HG03520 (cell line): ENCODE results near the gene UGT1A8.

ENCODE experiments used
- ATAC-seq: cut with Tn5 transposase; IDR thresholded peaks from one replicate; pipeline ENCODE4 v1.9.1; 2021; ENCODE audit warnings: mild to moderate bottlenecking, moderate library complexity; ENCODE audit not compliant: unreplicated experiment

The UGT1A8 gene

GRCh38 chr2:233794128-233794658 is 176.8 kb downstream of the UGT1A8 start:
- ATAC-seq, result no peak

DNA sequence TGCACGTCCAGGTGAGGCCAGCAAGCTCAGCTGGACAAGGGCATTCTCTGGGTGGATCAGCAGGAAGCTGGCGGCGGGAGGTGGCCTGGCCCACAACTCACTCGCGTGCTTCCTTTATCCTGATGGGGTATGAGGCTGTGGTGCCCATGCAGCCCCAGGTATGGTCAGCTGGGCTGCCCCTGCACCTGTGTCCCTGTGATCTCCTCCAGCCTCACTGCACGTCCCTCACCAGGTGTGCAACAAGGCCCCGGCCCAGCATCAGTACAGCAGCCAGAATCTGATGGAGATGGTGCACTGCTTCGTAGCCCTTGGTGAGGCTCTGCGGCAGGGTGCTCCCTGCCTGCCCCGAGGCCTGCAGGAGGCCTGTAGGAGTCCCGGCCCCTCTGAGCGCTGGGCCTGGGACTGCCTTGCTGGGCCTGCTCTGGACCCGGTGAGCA is 178.3 kb downstream of the UGT1A8 start:
- no peak for ATAC-seq

- no peak for ATAC-seq
Measured at GRCh38 chr2:233796254-233796653, 178.8 kb downstream of the UGT1A8 start.

DNA sequence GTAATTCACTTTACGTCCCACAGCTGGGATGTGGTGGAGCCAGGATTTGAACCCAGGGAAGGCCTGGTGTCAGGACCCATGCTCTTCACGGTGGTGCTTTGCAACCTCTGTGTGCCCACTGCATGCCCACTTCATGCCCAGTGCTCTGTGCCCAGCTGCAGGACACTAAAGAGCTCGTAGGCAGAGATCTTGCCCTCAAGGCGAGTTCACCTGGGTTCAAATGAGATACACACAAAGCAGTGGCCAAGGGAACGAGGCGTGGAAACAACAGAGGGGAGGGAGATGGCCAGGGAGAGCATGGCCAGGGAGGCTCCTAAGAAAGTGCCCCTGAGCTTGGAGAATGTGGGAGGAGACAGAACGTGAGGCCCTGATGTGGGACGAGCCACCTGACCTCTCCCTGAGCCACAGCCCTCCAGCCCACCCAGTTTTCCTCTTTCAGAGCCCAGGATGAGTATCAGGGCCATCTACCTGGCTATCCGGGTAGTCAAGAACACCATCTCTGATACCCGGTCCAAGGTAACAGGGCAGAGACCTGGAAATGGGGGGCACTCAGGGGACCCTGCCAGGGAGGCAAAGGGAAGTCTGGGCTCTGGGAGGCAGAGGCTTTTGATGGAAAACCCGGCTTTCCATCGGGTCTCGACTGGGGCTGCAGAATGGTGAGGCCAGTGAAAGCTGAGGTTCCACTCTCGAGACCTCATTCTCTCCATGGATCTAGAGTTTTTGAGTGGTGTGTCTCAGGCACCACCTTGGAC is 181.1 kb downstream of the UGT1A8 start:
- ATAC-seq, result no peak

DNA sequence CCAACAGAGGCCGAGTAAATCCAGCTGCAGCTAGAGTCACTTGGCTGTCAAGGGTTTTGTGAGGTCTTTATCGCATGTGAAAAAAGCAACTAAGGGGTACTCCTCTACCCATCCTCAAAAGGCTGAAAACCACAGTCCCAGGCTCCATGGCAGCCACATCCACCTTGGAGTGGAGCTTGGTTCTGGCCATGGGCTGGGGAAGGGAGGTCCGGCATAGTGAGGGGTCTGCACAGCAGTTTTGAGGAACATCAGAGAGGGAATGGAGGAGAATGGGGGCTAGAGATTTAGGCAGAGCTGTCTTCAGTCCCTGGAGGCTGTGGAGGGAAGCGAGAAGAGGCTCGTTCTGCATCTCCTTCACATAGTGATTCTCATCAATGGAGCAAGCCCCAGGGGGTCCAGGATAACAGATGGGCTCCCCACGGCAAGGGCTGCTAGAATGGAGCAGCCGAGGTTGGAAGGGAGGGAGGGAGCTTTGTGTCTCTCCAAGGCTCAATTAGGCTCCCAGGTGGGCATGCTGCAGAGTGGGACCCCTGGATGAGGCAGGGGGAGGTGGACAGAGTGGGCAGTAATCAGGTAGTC is 181.7 kb downstream of the UGT1A8 start:
- no peak for ATAC-seq

DNA sequence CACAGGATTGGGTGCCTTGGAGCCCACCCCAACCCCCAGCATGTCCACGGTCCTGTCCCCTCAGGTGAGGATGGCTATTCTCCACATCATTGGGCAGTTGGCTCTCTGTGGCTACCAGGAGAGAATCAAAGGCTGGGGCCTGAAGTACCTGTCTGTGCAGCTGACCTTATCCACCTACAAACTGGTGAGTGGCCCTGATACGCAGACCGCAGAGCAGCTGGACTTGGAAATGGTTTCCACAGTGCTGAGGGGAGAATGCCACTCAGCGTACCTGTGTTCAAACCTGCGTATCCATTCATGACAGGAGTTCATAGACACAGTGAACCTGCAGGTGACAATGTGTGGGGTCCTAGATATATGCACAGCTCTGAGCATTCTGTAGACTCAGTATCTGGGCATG is 182.3 kb downstream of the UGT1A8 start:
- ATAC-seq, result no peak

DNA sequence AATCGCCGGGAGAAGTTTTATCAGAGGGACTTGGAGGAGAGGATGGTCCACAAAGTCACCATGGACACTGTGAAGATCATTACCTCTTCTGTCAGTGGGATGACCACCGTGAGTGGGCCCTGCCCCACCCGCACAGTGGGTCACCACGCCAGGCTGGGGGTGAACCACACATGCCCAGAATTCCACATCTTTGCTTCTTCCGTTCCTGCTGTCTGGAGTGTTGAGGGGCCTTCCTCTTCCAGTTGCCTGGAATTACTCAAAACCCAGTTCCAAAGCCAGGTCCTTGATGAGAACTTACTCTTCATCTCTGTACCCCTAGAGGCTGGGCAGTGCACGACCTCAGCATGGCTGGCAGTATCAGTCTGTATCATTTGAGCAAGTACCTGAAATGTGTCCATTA is 182.8 kb downstream of the UGT1A8 start:
- no peak for ATAC-seq

- no peak for ATAC-seq
Measured at GRCh38 chr2:233801357-233802131, 184.1 kb downstream of the UGT1A8 start.

GRCh38 chr2:233802132-233802815 is 184.8 kb downstream of the UGT1A8 start:
- no peak for ATAC-seq

DNA sequence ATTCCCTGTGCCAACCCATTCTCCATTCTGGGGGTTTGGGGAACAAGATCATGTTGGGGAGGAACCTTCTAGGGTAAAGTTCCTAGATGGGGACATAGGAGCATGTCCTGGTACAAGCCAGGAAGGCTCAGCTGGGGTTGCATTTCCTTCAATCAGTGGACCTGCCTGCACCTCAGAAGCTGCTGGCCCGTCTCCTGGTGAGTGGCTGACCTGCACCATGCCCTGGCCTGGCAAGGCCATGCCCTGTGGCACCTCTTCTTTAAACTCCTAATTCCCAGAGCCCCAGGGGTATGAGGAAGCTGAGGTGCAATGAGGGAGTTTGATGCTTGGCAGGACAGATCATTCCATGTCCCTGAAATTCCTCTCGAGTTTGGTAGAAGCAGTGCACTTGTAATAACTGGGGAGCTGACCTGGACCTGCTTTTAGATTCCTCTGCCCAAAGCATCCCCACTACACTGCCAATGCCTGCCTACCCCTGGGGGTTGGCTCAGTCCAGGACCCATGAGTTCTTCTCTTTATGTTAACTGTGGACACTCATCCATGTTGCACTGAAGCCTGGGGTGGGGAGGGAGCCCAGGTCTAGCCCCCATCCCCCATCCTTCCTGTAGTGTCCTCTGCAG is 186.0 kb downstream of the UGT1A8 start:
- no peak for ATAC-seq

DNA sequence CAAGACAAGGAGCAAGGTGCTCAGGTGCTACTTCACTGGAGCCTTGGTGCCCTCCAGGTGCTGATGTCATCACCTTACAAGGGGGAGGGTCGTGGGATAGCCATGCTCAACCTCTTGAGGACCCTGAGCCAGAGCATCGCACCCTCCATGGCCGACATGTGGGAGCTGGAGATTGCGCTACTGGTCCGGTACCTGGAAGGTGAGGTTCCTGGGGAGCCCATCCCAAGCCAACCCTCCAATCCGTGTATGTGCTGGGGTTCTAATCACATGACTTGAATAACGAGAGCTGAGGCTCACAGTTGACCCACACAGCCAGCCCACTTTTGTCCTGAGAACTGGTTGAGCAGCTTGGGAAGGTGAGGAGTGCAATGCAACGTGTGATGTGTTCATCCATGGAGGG is 186.6 kb downstream of the UGT1A8 start:
- ATAC-seq, result no peak

- ATAC-seq, result no peak
Measured at GRCh38 chr2:233807215-233807865, 189.9 kb downstream of the UGT1A8 start.

DNA sequence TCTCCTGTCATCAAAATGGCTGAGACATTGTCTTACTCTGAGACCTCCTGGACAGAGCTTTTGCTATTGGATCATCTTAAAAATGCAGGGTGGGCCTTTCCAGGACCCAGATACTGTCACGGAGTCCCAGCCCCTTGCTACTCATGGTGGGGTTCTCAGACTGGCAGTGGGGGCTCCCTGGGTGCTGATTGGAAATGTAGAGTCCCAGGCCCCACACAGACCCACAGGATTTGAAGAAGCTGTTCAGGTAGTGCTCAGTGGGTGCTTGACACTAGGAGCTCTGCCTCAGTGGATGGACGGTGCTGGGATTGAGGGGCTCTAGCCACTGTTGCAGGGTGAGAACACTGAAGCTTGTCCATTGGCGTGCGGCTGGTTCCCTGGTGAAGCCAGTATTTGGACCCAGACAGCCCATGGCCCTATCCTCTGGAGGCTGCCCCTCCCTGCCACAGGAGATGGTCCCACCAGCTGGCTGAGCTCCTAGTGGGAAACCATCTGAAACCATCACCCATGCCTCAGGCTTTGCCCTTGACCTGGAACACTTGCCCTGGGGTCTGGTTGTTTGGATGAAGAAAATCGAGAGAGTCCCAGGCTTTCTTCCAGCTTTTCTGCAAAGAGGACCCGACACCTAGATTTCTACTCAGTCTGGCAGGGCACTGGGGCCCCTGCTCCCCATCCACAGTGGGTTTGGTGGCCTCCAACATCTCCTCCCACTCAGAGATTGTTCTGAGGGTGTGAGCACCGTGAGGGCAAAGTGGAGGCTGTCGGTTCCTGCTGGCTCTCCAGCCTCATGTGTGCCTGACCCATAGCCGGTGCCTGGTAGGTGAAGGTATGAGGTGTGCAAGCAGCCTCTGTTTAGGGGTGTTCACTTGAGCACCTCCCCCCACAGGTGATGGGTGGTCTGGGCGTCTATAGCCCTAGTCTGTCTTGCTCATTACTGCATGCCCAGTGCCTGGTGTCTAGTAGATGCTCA is 190.8 kb downstream of the UGT1A8 start:
- ATAC-seq, result no peak

- ATAC-seq, result no peak
Measured at GRCh38 chr2:233810385-233810784, 193.0 kb downstream of the UGT1A8 start.

DNA sequence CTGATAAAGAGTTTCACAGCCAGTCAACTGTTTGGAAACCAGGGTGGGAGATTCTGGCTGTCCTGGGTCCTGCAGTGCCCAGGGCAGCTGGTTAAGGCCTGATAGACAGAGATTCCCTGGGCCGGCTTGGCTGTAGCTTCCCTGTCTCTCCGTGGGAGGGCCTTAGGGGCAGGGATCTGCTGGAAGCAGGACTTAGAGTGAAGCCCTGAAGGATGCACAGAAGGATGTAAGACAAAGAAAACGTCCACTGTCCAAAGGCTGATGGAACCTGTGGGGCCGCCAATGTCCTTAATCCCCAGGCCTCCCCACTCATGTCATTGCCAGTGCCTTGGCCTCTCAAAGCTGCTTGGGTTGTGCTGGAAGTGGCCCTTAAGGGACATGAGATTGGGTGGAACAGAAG is 193.7 kb downstream of the UGT1A8 start:
- ATAC-seq, result no peak

DNA sequence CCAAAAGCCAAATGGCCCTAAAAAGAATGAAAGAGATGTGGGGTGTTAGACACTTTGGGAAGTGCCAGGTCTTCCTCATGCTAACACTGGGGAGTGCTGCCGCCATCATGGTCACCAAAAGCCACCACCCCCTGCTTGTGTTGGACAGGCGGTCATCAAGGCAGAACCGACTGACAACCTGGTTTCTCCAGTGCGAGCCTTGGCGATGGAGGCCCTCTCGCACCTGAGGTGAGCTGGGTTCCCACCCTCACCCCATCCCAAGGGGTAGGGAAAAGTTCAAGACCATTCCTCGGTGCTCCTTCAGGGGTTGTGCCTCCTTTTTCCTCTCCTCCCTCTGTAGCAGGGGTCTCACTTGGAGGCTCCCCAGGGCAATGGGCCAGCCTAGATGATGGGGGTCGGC is 194.3 kb downstream of the UGT1A8 start:
- ATAC-seq, result no peak

DNA sequence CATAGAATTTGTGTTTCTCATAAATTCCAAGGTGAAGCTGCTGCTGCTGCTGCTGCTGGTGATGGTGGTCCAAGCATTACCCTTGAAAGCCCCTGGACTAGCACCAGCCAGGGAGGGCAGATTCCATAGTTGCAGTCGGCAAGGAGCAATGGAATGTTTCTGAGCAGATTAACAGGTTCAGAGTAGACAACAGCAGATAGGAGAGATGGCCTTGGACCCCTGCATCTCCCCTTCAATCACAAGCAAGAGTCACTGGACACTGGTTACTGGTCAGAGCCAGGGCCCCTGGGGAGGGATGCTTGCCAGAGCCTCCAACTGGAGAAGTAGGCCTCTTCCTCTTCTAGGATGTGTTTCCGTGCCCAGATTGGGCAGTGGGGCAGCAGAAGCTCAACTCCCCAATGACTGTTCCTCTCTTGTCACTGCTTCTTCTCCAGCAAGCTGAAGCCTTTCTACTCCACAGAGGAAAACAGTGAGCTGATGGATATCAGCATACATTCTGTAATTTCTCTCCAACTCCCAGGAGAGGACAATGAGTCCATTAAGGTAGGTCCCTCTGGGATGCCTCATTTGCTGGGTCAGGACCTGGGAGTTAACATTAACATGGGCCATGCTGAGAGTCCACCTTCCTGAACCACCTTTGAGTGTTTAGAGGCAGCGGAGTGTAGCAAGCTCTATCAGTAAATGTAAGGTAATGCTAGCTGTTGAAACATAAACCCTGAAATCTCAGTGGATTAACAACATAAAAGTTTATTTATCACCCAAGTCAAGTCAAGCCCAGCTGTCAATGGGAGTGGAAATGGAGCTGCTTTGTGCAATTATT is 196.0 kb downstream of the UGT1A8 start:
- no peak for ATAC-seq
